HG02840 (cell line): Measurements from ENCODE around the gene CILP.
A peak's percentile ranks its signal among the peaks of the same experiment; 100 is the strongest.
"Not testable (repeated sequence)": the region's sequence is repeated elsewhere in the genome, so short reads cannot be mapped to it uniquely, and the experiment has no call there.

Experiments
- ATAC-seq: cut with Tn5 transposase; IDR thresholded peaks from one replicate; pipeline ENCODE4 v1.9.1; 2021; ENCODE audit warnings: mild to moderate bottlenecking, moderate library complexity, moderate number of reproducible peaks; ENCODE audit not compliant: unreplicated experiment, low FRiP score

Gene CILP

DNA sequence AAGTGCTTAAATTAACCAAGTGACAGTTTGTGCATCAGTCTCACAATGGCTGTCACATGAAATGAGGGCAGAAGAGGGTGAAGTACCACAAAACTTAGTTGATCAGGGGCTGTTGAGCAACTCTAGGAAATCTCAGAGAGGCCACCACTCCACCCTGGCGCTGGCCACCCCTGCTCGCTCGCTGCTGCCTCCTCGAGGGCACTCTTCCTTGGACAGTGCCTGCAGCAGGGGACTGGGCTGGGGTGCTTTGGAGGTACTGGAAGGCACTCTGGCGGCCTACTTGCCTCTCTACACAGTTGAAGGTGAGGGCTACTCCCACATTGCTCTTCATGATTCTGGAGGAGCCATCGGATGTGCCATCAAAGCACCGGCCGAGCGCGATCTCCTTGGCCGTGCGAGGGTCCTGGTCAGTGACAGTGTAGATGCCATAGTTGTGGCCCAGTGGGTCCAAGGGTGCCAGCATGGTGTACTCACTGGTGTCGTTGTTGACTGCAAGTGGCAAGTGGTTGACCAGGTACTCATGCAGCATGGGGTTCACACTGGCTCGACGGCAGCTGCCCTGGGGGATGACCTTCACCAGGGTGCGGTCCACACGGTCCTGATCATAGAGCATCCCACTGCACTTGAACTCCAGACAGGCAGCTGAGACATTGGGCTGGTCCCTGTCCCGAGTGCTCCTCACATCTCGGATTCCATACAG, 14.5 kb downstream of the CILP start:
- no peak for ATAC-seq

DNA sequence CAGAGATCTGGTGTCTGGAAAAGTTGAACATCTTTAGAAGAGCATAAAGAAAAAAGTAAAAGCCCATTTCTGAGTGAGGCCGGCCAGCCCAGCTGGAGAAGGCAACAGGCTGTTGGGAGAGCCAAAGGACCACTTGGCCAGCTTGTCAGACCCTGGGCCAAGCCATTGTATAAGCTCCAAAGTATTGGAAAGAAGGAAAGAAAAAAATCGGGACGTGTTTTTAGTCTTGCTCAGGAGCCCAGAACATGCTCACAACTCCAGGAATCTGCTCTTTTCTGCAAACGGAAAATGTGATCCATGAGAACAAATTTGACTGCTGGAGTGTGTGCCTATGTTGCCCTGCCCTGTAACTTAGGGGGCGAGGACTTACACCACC, 15.7 kb downstream of the CILP start:
- no peak for ATAC-seq

GRCh38 chr15:65194826-65195547, 16.3 kb downstream of the CILP start:
- ATAC-seq, result no peak

GRCh38 chr15:65192016-65192415, 19.3 kb downstream of the CILP start:
- ATAC-seq, result no peak

DNA sequence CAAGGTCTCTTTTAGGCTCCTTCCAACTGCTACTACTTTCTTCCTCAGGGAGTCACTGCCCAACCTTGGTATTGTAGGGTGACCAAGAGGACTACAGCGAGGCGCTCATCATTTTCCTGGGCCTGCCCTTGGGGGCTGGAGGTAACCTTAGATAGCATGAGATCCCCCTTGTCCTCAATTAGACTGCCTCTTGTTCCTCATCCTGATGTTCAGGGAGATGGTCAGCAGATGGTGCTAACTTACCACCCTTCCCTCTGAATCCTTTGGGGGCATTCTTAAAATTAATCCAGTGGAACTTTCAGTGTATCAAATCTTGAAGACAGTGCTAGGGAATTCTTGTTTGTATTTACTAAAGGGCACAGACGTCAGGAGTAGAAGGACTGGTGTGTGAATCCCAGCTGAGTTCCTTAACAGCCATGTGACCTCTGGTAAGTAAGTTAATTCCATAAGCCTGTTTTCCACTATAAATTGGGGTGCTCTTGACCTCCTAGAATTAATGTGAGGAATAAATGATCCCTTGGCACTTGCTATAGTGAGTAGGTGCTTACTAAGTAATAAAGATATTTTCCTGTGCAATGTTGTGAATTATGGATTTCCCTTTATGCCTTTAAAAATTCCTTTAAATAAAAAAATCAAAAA, 22.1 kb downstream of the CILP start:
- ATAC-seq, result no peak

DNA sequence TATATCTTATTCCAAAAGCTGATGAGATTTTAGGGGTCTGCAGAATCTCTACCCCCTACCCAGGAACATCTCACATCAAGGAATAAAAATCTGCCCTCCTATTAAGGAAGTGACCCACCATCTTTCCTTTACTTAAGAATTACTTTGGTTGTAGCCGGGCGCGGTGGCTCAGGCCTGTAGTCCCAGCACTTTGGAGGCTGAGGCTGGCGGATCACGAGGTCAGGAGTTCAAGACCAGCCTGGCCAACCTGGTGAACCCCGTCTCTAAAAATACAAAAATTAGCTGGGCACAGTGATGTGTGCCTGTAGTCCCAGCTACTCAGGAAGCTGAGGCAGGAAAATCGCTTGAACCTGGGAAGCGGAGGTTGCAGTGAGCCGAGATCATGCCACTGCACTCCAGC, 22.8 kb downstream of the CILP start:
- ATAC-seq, result not testable (repeated sequence)

DNA sequence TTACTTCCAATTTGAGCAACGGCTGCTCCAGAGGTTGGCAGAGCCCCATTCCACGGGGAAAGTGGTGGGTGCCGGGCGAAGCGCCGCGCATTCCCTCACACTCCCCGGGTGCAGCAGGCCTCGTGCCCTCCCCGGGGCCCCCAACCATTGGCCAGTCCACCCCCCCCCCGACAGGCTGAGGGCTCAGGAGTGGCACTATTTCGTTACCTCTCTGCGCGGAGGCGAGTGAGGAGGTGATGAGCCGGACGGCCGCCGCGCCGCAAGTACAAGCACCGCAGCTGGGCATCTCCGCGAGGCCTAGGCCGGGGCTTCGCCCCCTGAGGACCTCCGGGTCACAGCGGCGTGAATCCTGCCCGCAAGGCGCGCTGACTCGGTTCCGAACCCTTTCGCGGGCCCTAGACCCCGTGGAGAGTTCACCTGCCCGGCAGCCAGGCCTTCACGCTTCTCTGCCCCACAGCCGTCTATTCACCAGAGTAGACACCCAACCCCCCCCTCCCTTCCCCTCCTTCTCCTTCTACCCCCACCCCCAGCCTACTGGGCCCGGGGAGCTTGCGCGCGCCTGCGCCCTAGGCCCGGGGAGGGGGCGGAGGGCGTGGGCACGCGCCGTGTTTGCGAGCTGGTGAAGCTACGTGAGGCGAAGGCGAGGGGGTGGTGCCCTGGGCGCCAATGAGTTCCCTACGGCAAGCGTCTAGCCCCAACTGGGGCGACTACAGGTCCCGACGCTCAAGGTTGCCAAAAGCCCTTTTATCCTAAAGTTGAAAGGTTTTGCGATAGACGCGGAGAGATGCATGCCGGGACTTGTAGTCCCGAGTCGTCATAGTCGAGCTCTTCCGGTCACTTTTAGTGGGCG, 26.2 kb downstream of the CILP start, which contains the start of gene CLPX:
CLPX (minus strand) TSS at position 475 of the 850 bp plus-strand sequence; CDS start at position 286, 189 bp downstream.
- ATAC-seq, result peak; percentile 70

GRCh38 chr15:65184305-65184867, 26.9 kb downstream of the CILP start:
- peak; percentile 17 for ATAC-seq

GRCh38 chr15:65183865-65184159, 27.5 kb downstream of the CILP start:
- ATAC-seq, result no peak

GRCh38 chr15:65182538-65182937, 28.7 kb downstream of the CILP start:
- no peak for ATAC-seq

DNA sequence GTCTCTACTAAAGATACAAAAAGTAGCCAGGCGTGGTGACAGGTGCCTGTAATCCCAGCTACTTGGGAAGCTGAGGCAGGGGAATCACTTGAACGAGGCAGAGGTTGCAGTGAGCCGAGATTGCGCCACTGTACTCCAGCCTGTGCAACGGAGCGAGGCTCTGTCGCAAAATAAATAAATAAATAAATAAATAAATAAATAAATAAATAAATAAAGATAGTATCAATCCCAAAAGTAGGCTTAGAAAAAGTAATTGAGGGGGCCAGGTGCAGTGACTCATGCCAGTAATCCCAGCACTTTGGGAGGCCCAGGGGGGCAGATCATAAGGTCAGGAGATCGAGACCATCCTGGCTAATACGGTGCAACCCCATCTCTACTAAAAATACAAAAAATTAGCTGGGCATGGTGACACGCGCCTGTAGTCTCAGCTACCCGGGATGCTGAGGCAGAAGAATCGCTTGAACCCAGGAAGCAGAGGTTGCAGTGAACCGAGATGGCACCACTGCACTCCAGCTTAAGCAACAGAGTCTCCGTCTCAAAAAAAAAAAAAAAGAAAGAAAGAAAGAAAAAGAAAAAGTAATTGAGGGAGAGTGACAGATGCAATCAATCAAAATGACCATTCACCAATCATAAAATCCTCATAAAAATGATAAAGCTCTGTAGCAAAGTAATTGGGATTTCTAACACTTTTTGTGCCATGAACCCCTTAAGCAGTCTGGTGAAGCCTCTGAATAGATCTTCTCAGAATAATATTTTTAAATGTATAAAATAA, 29.5 kb downstream of the CILP start:
- not testable (repeated sequence) for ATAC-seq

DNA sequence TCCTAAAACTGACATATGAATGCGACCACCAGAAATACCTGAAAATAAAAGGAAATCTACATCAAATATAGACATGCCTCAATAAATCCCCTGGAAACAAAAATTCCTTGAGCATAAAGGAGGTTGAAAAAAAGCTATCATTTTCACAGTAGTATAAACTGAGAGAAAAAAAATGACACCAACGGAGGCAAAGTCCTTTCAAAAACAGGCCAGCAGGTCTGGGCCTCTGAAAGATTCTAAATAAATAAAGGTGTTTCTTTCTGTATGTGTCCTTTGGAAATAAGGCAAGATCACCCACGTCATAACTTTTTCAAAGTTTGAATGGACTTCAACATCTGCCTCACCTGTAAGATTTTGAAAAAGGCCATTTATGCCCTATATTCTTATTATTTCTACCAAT, 31.1 kb downstream of the CILP start:
- ATAC-seq, result no peak

GRCh38 chr15:65177901-65178300, 33.4 kb downstream of the CILP start:
- no peak for ATAC-seq

DNA sequence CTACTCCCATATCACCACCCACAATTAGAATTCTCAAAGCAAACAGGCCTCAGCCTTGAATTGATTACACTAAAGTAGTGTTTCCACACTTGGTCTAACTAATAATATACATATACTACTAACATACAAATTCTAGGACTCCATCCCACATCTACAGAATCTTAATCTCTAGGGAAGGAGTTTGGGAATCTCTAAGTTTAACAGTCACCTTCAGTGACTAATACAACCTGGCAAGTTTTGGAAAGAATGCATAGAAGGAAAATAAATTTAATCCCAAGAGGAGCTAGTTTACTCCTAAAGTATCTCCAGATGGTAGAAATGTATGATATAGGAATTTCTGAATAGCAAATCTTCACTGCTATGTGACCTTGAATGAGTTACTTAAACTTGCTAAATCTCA, 35.2 kb downstream of the CILP start:
- no peak for ATAC-seq

GRCh38 chr15:65175511-65175910, 35.8 kb downstream of the CILP start:
- ATAC-seq, result no peak

DNA sequence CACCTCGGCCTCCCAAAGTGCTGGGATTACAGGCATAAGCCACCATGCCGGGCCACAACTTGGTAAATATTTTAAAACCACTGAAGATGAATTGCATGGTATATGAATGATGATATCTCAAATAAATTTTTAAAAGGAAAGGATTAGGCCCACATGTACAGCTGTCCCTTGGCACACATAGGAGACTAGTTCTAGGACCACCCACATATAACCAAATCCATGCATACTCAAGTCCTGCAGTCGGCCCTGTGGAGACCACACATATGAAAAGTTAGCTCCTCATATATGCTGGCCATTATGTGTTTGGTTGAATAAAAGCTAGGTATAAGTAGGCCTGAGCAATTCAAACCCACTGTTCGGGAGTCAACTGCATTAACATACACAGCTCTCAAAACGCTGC, 36.8 kb downstream of the CILP start:
- ATAC-seq, result no peak

GRCh38 chr15:65172531-65172930, 38.7 kb downstream of the CILP start:
- ATAC-seq, result no peak

DNA sequence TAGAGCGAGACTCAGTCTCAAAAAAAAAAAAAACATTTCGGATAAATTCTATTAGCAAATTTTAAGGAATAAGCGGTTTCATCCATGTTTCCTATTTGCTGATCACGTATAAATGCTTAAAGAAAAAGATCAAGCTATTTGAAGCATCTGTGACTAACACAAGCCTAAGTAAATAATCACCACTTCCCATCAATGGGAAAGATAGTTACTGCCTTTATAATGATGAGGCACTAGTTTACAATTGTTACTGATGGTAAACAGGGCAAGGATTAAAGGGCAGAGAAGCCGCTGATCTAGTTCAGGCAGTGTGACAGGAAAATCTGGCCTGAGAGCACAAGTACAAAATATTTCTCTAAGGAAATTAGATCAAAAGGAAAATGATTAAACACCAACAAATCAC, 39.8 kb downstream of the CILP start:
- no peak for ATAC-seq

DNA sequence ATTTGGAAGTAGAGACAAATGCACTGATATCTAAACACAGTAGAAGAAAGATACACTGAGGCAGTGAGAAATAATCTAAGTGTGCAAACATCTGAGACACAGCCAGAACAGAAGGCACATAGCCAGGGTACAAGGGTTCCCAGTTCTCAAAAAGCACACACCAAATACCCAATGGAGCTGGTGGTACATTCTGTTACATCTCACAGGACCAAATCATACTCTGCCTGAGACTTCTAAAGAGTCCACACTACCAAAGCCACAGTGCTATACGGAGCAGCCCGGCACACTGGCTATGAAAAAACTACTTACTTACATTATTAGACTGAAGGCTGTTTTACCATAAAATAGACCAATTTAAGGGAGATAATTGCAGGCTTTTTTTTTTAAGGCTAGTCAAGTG, 45.4 kb downstream of the CILP start:
- no peak for ATAC-seq

GRCh38 chr15:65164139-65164538, 47.1 kb downstream of the CILP start:
- ATAC-seq, result no peak
